K562 (cell line): ENCODE measurements around the gene NAE1. TPM values are rescaled to one million over a fixed set of nuclear protein-coding genes. Genes with fewer than 3 reads are reported as not detected.

Source experiments
- ATF4 ChIP-seq: fragments of 450-650 bp; formaldehyde crosslinking; IDR thresholded peaks from 2 replicates; pipeline ENCODE4 v1.4.0; 2022; ENCODE audit warnings: mild to moderate bottlenecking, moderate library complexity
- BDP1 ChIP-seq: IDR thresholded peaks from 3 replicates; pipeline ENCODE4 v1.6.1; 2011; ENCODE audit not compliant: insufficient read length, insufficient read depth
- CEBPG ChIP-seq, 3 experiments: fragments of 200-800 bp in 1 of 3; sonication (Bioruptor generic) in 1 of 3; sonication (generic) in 1 of 3; formaldehyde crosslinking in 1 of 3; IDR thresholded peaks in 2 of 3; conservative IDR thresholded peaks in 1 of 3; 2 replicates each; pipeline versions ENCODE4 v1.6.1 to v1.8.0; 2016 to 2022; ENCODE audit warnings: missing compliant biosample characterization in 2 of 3, missing genetic modification characterization in 2 of 3, mild to moderate bottlenecking in 1 of 3, missing genetic modification reagents in 1 of 3
- COPS2 ChIP-seq: fragments of 450-650 bp; conservative IDR thresholded peaks from 2 replicates; pipeline ENCODE4 v1.6.1; 2016; ENCODE audit warnings: mild to moderate bottlenecking, moderate library complexity
- CREB3L1 ChIP-seq: fragments of 450-650 bp; IDR thresholded peaks from 2 replicates; pipeline ENCODE4 v1.6.1; 2014; ENCODE audit warnings: low read depth, mild to moderate bottlenecking, moderate library complexity, borderline replicate concordance
- ETV5 ChIP-seq: sonication (generic); formaldehyde crosslinking; IDR thresholded peaks from 2 replicates; pipeline ENCODE4 v1.4.0; 2020; ENCODE audit warnings: low read depth, mild to moderate bottlenecking, missing genetic modification reagents
- ILK ChIP-seq: fragments of 450-650 bp; IDR thresholded peaks from 2 replicates; pipeline ENCODE4 v1.6.1; 2016; ENCODE audit warnings: missing genetic modification characterization, low read depth, mild to moderate bottlenecking, missing compliant biosample characterization, moderate library complexity, borderline replicate concordance
- MLLT1 ChIP-seq, 2 experiments: fragments of 450-650 bp; IDR thresholded peaks; 2 replicates each; pipeline ENCODE4 v1.6.1; 2016
- NBN ChIP-seq: fragments of 450-650 bp; IDR thresholded peaks from 2 replicates; pipeline ENCODE4 v1.6.1; 2016; ENCODE audit warnings: low read depth, mild to moderate bottlenecking
- NCOR1 ChIP-seq: fragments of 450-650 bp; IDR thresholded peaks from 2 replicates; pipeline ENCODE4 v1.6.1; 2016; ENCODE audit warnings: mild to moderate bottlenecking, moderate library complexity
- NFYB ChIP-seq: IDR thresholded peaks from 2 replicates; pipeline ENCODE4 v1.6.1; 2011; ENCODE audit warnings: mild to moderate bottlenecking, moderate library complexity; ENCODE audit not compliant: insufficient read length; ENCODE audit errors: extremely low read depth
- NR1H2 ChIP-seq: sonication (generic); formaldehyde crosslinking; IDR thresholded peaks from 2 replicates; pipeline ENCODE4 v1.4.0; 2020; ENCODE audit warnings: mild to moderate bottlenecking, missing genetic modification reagents
- NR4A1 ChIP-seq, 2 experiments: fragments of 250-450 bp in 1 of 2; fragments of 450-650 bp in 1 of 2; sonication (Bioruptor Pico) in 1 of 2; IDR thresholded peaks; 2 replicates each; pipeline versions ENCODE4 v1.4.0 to v1.6.1; 2016 to 2020; ENCODE audit warnings: mild to moderate bottlenecking in 2 of 2, missing compliant biosample characterization in 1 of 2, missing genetic modification characterization in 1 of 2, moderate library complexity in 1 of 2
- NUFIP1 ChIP-seq: fragments of 450-650 bp; IDR thresholded peaks from 2 replicates; pipeline ENCODE4 v1.6.1; 2018; ENCODE audit not compliant: partially characterized antibody
- RAD21 ChIP-seq, 2 experiments: fragments of 250-450 bp in 1 of 2; fragments of 450-650 bp in 1 of 2; sonication (Bioruptor Pico) in 1 of 2; formaldehyde crosslinking in 1 of 2; IDR thresholded peaks in 1 of 2; conservative IDR thresholded peaks in 1 of 2; 2 replicates each; pipeline versions ENCODE4 v1.4.0 to v1.8.0; 2020 to 2022; ENCODE audit warnings: mild to moderate bottlenecking in 2 of 2, moderate library complexity in 1 of 2
- RUNX1 ChIP-seq: sonication (generic); IDR thresholded peaks from 2 replicates; pipeline ENCODE4 v1.6.1; 2016; ENCODE audit warnings: antibody characterized with exemption, low read depth
- U2AF1 ChIP-seq: fragments of 200-400 bp; formaldehyde crosslinking; optimal IDR thresholded peaks from 2 replicates; pipeline ENCODE3; 2017; ENCODE audit warnings: mild to moderate bottlenecking, low read depth, low read length, moderate library complexity
- ZNF449 ChIP-seq: fragments of 250-450 bp; sonication (Bioruptor Pico); IDR thresholded peaks from 2 replicates; pipeline ENCODE4 v1.8.0; 2022; ENCODE audit warnings: moderate library complexity, mild to moderate bottlenecking, inconsistent platforms
- ZNF586 ChIP-seq: fragments of 450-650 bp; formaldehyde crosslinking; conservative IDR thresholded peaks from 2 replicates; pipeline ENCODE4 v1.4.0; 2020; ENCODE audit warnings: mild to moderate bottlenecking, moderate library complexity
- ZNF766 ChIP-seq: fragments of 200-800 bp; sonication (Bioruptor generic); conservative IDR thresholded peaks from 2 replicates; pipeline ENCODE4 v1.6.1; 2016; ENCODE audit warnings: missing genetic modification characterization, missing compliant biosample characterization
- ZSCAN29 ChIP-seq: fragments of 450-650 bp; IDR thresholded peaks from 2 replicates; pipeline ENCODE4 v1.6.1; 2017
- polyA plus RNA-seq, 8 experiments: library from polyadenylated mRNA; depleted of rRNA in 4 of 8; stranded (reverse) in 5 of 8; unstranded in 3 of 8; fragments of >200 nt; fragmentation: Nextera tagmentation in 2 of 8; fragmentation: Illumina TruSeq in 1 of 8; extraction: Ambion mirVana in 2 of 8; extraction: Trizol in 1 of 8; gene quantifications; 2 replicates each; pipeline versions ENCODE4 v1.2.1 to v1.2.3, GENCODE V29; 2011 to 2014; ENCODE audit warnings: inconsistent platforms in 1 of 8, missing spikeins in 1 of 8
- total RNA-seq, 7 experiments: library from RNA; depleted of rRNA in 6 of 7; stranded (reverse); fragments of >200 nt in 6 of 7; fragmentation: Illumina TruSeq in 2 of 7; extraction: Trizol in 2 of 7; gene quantifications; 2 replicates each; pipeline versions ENCODE4 v1.2.1 to v1.2.3, GENCODE V29; 2011 to 2021; ENCODE audit warnings: low replicate concordance in 1 of 7

The NAE1 gene
- total and polyA plus RNA-seq, 9 of the 15 experiments (the other 6 are each of a cell fraction or from before 2014, with no cell fraction given) = 165 to 294 (median 230) TPM

GRCh38 chr16:66830422-66831404 is at the start of gene NAE1 (continued):
- TF ChIP-seq MLLT1 (IDR thresholded peaks at IDR 0.05) (peak in 1 of 2 experiments; percentile 10; a peak in 1 of 4 replicates), RUNX1 (no peak), NCOR1 (no peak), ZNF766 (CRISPR knock-in tag) (no peak), NFYB (no peak), U2AF1 (peak; percentile 92), BDP1 (no peak), ILK (tag) (no peak), NR1H2 (peak; percentile 84; the same call in 1 of the 2 replicates), ZNF586 (CRISPR knock-in tag) (no peak), NR4A1 (CRISPR knock-in tag; IDR thresholded peaks at IDR 0.05) (0 out of 2 replicates have a peak, but pooled peaks have one; percentile 62), NR4A1 (tag; IDR thresholded peaks at IDR 0.05) (no peak), NBN (no peak), ZNF449 (CRISPR knock-in tag) (no peak), COPS2 (no peak), NUFIP1 (no peak), CEBPG (CRISPR knock-in tag; IDR thresholded peaks at IDR 0.05) (no peak), CEBPG (tag; conservative IDR thresholded peaks at IDR 0.05 in 1 of 2, IDR thresholded peaks at IDR 0.05 in 1 of 2) (no peak), ZSCAN29 (no peak), RAD21 (CRISPR knock-in tag; conservative IDR thresholded peaks at IDR 0.05 in 1 of 2, IDR thresholded peaks at IDR 0.05 in 1 of 2) (peak; percentile 26 to 55; a peak in 2 of 4 replicates), CREB3L1 (no peak; the same call in 1 of the 2 replicates), ATF4 (no peak), ETV5 (CRISPR knock-in tag) (no peak)
